NB4 (cell line): Measurements from ENCODE around the gene MKS1.
A peak's percentile ranks its signal among the peaks of the same experiment; 100 is the strongest.

Experiments used
- DNase-seq: peaks from one replicate; pipeline ENCODE4 v3.0.0; 2010; ENCODE audit warnings: low read depth
- H3K4me3 ChIP-seq: one replicate; pipeline ENCODE4 v1.5.1; 2011; ENCODE audit warnings: mild to moderate bottlenecking, low read depth, low read length, moderate library complexity
- CTCF ChIP-seq: IDR thresholded peaks from one replicate; pipeline ENCODE4 v1.5.1; 2012; ENCODE audit warnings: low read depth, low read length
- MAX ChIP-seq: IDR thresholded peaks from 2 replicates; pipeline ENCODE4 v1.6.1; 2011; ENCODE audit warnings: low read depth, low read length
- MYC ChIP-seq: IDR thresholded peaks from 2 replicates; pipeline ENCODE4 v1.6.1; 2011; ENCODE audit warnings: low read depth, low read length
- POLR2A ChIP-seq: IDR thresholded peaks from 2 replicates; pipeline ENCODE4 v1.6.1; 2011; ENCODE audit warnings: mild to moderate bottlenecking; ENCODE audit not compliant: insufficient read length; ENCODE audit errors: extremely low read depth

The MKS1 gene

GRCh38 chr17:58217766-58218165 lies 1.3 kb downstream of the MKS1 start:
- no peak overlapping the region for H3K4me3 ChIP-seq
- TF ChIP-seq POLR2A (no peak), MAX (no peak), CTCF (no peak), MYC (no peak)
- DNase-seq = no peak

- no peak for DNase-seq
- TF ChIP-seq MAX (no peak), CTCF (no peak), POLR2A (no peak), MYC (no peak)
Measured at GRCh38 chr17:58215685-58216084, 3.4 kb downstream of the MKS1 start.

GRCh38 chr17:58210922-58211321 lies 8.1 kb downstream of the MKS1 start:
- no peak overlapping the region for H3K4me3 ChIP-seq
- TF ChIP-seq MAX (no peak), POLR2A (no peak), CTCF (peak; percentile 42), MYC (no peak)
- DNase-seq = peak; percentile 39

More at GRCh38 chr17:58215685-58216084, 3.4 kb downstream of the MKS1 start:
- no peak overlapping the region for H3K4me3 ChIP-seq

- no peak for DNase-seq
Measured at GRCh38 chr17:58208344-58208743, 10.7 kb downstream of the MKS1 start.

GRCh38 chr17:58207451-58207850 lies 11.6 kb downstream of the MKS1 start:
- DNase-seq = no peak

More at GRCh38 chr17:58208344-58208743, 10.7 kb downstream of the MKS1 start:
- H3K4me3 ChIP-seq = no peak overlapping the region
- TF ChIP-seq MYC (no peak), CTCF (no peak), MAX (no peak), POLR2A (no peak)

More at GRCh38 chr17:58207451-58207850, 11.6 kb downstream of the MKS1 start:
- TF ChIP-seq POLR2A (no peak), CTCF (no peak), MAX (no peak), MYC (no peak)
- no peak overlapping the region for H3K4me3 ChIP-seq
